ENCODE data around the gene BLTP3A. TPM values are rescaled to one million over a fixed set of nuclear protein-coding genes. Genes with fewer than 3 reads are reported as not detected.
A peak's percentile ranks its signal among the peaks of the same experiment; 100 is the strongest.
"Not testable (repeated sequence)": the region's sequence is repeated elsewhere in the genome, so short reads cannot be mapped to it uniquely, and the experiment has no call there.

The BLTP3A gene, protein sequence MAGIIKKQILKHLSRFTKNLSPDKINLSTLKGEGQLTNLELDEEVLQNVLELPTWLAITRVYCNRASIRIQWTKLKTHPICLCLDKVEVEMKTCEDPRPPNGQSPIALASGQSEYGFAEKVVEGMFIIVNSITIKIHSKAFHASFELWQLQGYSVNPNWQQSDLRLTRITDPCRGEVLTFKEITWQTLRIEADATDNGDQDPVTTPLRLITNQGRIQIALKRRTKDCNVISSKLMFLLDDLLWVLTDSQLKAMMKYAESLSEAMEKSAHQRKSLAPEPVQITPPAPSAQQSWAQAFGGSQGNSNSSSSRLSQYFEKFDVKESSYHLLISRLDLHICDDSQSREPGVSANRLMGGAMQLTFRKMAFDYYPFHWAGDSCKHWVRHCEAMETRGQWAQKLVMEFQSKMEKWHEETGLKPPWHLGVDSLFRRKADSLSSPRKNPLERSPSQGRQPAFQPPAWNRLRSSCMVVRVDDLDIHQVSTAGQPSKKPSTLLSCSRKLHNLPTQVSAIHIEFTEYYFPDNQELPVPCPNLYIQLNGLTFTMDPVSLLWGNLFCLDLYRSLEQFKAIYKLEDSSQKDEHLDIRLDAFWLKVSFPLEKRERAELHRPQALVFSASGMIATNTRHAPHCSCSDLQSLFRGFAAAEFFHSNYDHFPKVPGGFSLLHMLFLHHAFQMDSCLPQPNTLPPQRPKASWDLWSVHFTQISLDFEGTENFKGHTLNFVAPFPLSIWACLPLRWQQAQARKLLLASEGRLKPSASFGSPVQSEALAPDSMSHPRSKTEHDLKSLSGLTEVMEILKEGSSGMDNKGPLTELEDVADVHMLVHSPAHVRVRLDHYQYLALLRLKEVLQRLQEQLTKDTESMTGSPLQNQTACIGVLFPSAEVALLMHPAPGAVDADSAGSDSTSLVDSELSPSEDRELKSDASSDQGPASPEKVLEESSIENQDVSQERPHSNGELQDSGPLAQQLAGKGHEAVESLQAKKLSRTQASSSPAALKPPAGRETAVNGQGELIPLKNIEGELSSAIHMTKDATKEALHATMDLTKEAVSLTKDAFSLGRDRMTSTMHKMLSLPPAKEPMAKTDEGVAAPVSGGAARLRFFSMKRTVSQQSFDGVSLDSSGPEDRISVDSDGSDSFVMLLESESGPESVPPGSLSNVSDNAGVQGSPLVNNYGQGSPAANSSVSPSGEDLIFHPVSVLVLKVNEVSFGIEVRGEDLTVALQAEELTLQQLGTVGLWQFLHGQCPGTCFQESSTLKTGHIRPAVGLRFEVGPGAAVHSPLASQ (N-terminal part only)
- total RNA-seq (10 to 100 TPM; 10.5 to 16.3 TPM), total RNA-seq (31.1 to 31.2 reads per million in 2 donors)

DNA sequence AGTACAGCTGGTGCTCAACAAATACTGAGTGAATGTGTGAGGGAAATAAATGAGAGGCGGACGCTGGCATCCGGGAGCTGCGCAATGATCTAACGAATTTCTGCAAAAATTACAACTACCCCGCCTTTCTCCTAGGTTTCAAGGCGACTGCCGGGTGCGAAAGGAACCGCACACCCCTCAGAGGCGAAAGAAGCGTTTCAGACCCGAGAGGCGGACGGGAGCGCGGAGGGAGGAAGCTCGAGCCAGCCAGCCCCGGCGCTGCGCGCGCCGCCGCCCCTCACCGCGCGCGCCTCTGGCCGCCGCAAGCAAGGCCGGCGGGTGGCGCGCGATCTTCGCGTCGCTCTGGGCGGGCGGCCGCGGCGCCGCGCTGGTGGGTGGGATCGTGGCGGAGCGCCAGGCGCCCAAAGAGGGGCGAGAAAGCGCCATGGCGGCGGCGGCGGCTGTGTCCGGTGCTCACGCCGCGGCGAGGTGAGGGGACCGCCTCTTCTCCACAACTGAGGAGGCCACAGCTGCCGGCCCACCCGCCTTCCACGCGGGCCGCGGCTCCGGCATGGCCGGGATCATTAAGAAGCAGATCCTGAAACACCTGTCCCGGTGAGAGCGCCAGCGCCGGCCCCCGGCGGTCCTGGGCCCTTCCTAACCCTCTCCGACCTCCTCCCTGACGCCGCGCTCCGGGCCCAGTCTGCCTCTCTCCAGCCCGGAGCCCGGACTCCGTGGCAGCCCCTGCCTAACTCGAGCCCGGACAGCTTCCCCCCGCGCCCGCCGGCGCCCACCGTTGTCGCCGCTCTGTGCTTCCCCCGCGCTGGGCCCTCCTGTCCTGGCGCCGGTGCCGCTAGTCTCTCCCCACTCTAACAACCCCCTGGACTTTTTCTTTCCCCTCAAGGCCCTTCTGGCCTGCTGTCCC, at the start of gene BLTP3A:
Gene BLTP3A, plus strand, starts transcription at position 383 of the 904 bp plus-strand sequence. Its CDS starts 168 bp downstream, at position 551.
- peak within 1 kb of the TSS; percentile 99 for H3K4me3 Mint-ChIP-seq
- H3K27me3 Mint-ChIP-seq, result no peaks in the 10 kb centered on the region

DNA sequence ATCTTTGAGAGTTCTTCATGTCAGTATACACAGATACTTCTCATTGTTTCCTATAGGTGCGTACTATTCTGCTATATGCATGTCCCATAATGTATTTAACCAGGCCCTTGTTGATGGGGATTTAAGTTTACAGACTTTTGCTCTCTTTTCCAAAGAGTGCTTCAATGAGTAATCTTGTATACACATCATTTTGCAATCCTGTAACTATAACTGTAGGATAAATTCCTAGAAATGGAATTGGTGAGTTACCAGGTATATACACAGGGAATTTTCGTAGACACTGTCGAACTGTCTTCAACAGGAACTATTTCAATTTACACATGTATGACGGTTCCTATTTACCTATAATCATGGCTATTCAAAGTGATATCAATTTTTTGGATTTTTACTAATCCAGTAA, 49.8 kb upstream of the BLTP3A start:
- Mint-ChIP-seq H3K4me1 (no peaks in the 10 kb centered on the region), H3K27ac (no peak overlapping the region), H3K27me3 (no peaks in the 10 kb centered on the region), H3K36me3 (ENCODE audit: low read depth) (no peaks in the 10 kb centered on the region), H3K4me3 (no peak overlapping the region)
- no peak for ATAC-seq
- no peaks in the 10 kb centered on the region for H3K9me3 ChIP-seq (ENCODE audit: control insufficient read depth, low read length, poor library complexity, severe bottlenecking)
- no peak for DNase-seq

More for the DNA sequence above, at the start of gene BLTP3A:
- ATAC-seq (peak; percentile 95), DNase-seq (peak; percentile 58 to 67 (median 65))
- peak within 1 kb of the TSS; percentile 94 for H3K27ac Mint-ChIP-seq
- peaks cover 16% of the 10 kb centered on the region for H3K4me1 Mint-ChIP-seq
- peaks cover 3% of the 10 kb centered on the region for H3K36me3 Mint-ChIP-seq (ENCODE audit: low read depth)
- no peaks in the 10 kb centered on the region for H3K9me3 ChIP-seq (ENCODE audit: control insufficient read depth, low read length, poor library complexity, severe bottlenecking)

DNA sequence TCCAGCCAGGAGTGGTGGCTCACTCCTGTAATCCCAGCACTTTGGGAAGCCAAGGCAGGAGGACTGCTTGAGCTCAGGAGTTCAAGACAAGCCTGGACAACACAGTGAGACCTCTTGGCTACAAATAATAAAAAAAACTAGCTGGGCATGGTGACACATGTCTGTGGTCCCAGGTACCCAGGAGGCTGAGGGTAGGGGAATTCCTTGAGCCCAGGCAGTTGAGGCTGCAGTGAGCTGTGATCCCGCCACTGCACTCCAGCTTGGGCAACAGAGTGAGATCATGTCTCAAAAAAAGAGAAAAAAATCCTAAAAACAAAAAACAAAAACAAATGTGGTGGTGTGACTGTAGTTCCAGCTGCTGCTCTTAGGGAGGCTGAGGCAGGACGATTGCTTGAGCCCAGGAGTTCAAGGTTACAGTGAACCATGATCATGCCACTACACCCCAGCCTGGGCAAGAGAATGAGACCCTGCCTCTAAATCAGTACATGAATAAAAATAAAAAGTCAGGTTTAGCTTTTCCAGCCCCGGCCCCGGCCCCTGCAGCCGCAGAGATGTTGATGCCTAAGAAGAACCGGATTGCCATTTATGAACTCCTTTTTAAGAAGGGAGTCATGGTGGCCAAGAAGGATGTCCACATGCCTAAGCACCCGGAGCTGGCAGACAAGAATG, 48.1 kb upstream of the BLTP3A start:
- Mint-ChIP-seq H3K36me3 (ENCODE audit: low read depth) (no peaks in the 10 kb centered on the region), H3K27ac (no peak overlapping the region), H3K27me3 (no peaks in the 10 kb centered on the region), H3K4me1 (no peaks in the 10 kb centered on the region), H3K4me3 (no peak overlapping the region)
- H3K9me3 ChIP-seq (ENCODE audit: control insufficient read depth, low read length, poor library complexity, severe bottlenecking), result no peaks in the 10 kb centered on the region
- ATAC-seq, result no peak
- no peak for DNase-seq

DNA sequence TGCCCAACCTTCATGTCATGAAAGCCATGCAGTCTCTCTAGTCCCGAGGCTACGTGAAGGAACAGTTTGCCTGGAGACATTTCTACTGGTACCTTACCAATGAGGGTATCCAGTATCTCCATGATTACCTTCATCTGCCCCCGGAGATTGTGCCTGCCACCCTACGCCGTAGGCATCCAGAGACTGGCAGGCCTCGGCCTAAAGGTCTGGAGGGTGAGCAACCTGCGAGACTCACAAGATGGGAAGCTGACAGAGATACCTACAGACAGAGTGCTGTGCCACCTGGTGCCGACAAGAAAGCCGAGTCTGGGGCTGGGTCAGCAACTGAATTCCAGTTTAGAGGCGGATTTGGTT, 47.6 kb upstream of the BLTP3A start:
- H3K36me3 Mint-ChIP-seq (ENCODE audit: low read depth); DNase-seq; H3K4me3 Mint-ChIP-seq; H3K9me3 ChIP-seq (ENCODE audit: control insufficient read depth, low read length, poor library complexity, severe bottlenecking); H3K4me1 Mint-ChIP-seq; ATAC-seq; H3K27ac Mint-ChIP-seq; H3K27me3 Mint-ChIP-seq: not testable (repeated sequence)

DNA sequence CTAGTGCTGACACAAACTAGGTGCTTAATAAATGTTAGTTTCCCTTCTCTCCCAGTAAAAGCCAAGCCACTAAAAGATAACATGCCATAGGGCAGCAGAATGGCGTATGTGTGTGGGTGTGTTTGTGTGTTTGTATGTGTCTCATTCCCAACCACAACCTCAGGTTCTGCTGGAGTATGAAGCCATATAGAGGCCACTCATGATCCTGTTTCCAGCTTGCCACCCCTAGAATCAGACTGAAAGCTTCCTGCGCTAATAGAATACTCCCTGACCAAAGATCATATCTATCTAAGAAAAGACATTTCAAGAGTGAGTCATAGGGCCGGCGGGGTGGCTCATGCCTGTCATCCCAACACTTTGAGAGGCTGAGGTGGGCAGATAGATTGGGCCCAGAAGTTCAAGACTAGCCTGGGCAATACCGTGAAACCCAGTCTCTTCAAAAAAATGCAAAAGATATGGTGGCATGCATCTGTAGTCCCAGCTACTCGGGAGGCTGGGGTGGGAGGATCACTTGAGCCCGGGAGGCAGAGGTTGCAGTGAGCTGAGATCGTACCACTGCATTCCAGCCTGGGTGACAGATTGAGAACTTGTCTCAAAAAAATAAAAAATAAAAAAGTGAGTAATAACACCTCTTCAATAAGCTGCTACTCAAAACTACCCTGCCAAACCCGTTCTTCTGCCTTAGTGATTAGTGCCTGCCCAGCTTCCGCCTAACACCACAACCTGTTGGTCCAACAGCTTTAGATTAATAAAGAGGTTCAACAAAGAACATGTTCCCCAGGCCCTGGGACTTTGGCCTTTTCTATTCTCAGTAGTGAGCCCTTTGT, 46.4 kb upstream of the BLTP3A start:
- H3K9me3 ChIP-seq (ENCODE audit: control insufficient read depth, low read length, poor library complexity, severe bottlenecking), result no peaks in the 10 kb centered on the region
- no peak for DNase-seq
- no peak for ATAC-seq
- no peaks in the 10 kb centered on the region for H3K4me1 Mint-ChIP-seq
- no peak overlapping the region for H3K27ac Mint-ChIP-seq
- no peaks in the 10 kb centered on the region for H3K36me3 Mint-ChIP-seq (ENCODE audit: low read depth)
- no peaks in the 10 kb centered on the region for H3K27me3 Mint-ChIP-seq
- no peak overlapping the region for H3K4me3 Mint-ChIP-seq

DNA sequence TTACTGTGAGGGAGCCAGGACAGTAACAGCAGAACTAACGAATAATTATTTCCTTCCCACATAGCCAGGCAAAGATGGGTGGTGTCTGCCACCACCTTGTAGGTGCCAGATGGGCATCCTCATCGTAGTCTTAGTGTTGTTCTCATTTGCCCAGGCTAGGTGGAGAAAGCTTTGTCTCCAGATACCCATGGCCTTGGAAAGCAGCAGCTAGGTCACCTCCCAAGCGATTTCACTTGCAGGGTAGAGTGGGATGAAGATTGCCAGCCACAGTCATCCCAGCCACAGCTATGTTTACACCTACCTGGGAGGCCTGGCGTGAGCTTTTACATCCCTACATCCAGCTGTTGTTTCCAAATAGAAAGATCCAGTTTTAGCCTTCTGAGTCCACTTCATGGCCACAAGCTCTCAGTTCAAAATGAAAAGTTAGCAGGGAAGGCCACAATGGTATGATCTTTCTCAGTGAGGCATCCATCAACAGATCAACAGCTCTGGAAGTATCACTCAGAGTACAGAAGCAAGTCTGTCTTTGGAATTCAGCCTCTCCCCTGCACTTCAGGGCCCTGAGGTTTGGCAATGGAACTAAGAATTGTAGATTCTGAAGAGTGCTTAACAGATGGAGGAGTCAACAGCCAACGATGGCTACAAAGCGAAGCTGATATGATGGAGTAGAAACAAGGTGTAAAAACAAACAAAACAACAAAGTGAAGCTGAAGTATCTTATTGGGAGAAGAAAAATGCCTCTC, 45.6 kb upstream of the BLTP3A start:
- no peaks in the 10 kb centered on the region for H3K9me3 ChIP-seq (ENCODE audit: control insufficient read depth, low read length, poor library complexity, severe bottlenecking)
- no peaks in the 10 kb centered on the region for H3K4me1 Mint-ChIP-seq
- no peak overlapping the region for H3K27ac Mint-ChIP-seq
- DNase-seq (no peak), ATAC-seq (no peak)
- no peaks in the 10 kb centered on the region for H3K36me3 Mint-ChIP-seq (ENCODE audit: low read depth)
- H3K4me3 Mint-ChIP-seq, result no peak overlapping the region
- no peaks in the 10 kb centered on the region for H3K27me3 Mint-ChIP-seq

DNA sequence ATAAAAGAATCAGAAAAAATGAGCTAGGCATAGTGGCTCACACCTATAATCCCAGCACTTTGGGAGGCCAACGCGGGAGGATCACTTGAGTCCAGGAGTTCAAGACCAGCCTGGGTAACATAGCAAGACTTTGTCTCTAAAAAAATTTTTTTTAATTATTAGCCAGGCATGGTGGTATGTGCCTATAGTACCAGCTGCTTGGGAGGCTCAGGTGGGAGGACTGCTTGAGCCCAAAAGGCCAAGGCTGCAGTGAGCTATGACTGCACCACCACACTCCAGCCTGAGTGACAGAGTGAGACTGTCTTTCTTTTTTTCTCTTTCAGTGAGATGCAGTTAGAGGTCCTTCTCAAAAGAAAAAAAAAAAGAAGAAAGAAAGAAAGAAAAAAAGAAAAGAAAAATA, 43.1 kb upstream of the BLTP3A start:
- H3K36me3 Mint-ChIP-seq (ENCODE audit: low read depth), result no peaks in the 10 kb centered on the region
- no peaks in the 10 kb centered on the region for H3K9me3 ChIP-seq (ENCODE audit: control insufficient read depth, low read length, poor library complexity, severe bottlenecking)
- DNase-seq (no peak), ATAC-seq (no peak)
- H3K27me3 Mint-ChIP-seq, result no peaks in the 10 kb centered on the region
- H3K27ac Mint-ChIP-seq, result no peak overlapping the region
- H3K4me3 Mint-ChIP-seq, result no peak overlapping the region
- H3K4me1 Mint-ChIP-seq, result no peaks in the 10 kb centered on the region

DNA sequence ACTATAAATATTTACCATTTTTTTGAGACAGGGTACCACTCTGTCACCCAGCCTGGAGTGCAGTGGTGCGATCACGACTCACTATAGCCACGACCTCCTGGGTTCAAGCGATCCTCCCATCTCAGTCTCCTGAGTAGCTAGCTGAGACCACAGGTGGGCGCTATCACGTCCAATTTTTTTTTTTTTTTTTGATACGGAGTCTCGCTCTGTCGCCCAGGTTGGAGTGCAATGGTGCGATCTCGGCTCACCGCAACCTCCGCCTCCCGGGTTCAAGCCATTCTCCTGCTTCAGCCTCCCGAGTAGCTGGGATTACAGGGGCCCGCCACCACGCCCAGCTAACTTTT, 35.4 kb upstream of the BLTP3A start:
- H3K27ac Mint-ChIP-seq; H3K9me3 ChIP-seq (ENCODE audit: control insufficient read depth, low read length, poor library complexity, severe bottlenecking); H3K4me1 Mint-ChIP-seq; H3K36me3 Mint-ChIP-seq (ENCODE audit: low read depth); H3K4me3 Mint-ChIP-seq; H3K27me3 Mint-ChIP-seq: not testable (repeated sequence)
- peak in 2 of 3 donors; percentile 7 to 9 for DNase-seq
- peak; percentile 35 for ATAC-seq

DNA sequence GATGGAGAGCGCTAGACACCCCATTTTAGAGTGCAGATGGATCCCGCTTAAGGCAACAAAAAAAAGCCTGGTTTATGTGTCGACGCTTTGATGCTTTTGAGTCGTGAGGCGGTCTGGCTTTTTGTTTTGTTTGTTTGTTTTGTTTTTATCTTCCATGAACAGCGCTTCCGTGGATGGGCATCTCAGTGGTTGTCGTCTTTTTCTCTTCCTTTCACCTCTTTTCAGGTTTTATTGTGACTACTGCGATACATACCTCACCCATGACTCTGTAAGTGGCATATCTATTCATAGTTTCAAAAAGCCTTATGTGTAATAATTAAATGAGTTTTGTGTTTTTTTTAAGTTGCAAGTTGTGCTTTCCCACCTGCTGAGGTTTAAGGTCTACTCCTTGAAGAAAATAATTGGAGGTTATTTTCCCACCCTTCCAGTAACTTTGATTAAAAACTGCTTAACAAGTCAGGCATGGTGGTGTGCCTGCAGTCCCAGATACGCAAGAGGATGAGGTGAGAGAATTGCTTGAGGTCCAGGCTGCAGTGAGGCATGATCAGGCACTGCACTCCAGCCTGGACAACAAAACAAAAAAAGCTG, 34.1 kb upstream of the BLTP3A start:
- Mint-ChIP-seq H3K4me1 (no peaks in the 10 kb centered on the region), H3K27ac (no peak overlapping the region), H3K4me3 (no peak overlapping the region), H3K36me3 (ENCODE audit: low read depth) (peaks cover 2% of the 10 kb centered on the region), H3K27me3 (no peaks in the 10 kb centered on the region)
- H3K9me3 ChIP-seq (ENCODE audit: control insufficient read depth, low read length, poor library complexity, severe bottlenecking), result no peaks in the 10 kb centered on the region
- ATAC-seq (peak; percentile 52), DNase-seq (no peak)

DNA sequence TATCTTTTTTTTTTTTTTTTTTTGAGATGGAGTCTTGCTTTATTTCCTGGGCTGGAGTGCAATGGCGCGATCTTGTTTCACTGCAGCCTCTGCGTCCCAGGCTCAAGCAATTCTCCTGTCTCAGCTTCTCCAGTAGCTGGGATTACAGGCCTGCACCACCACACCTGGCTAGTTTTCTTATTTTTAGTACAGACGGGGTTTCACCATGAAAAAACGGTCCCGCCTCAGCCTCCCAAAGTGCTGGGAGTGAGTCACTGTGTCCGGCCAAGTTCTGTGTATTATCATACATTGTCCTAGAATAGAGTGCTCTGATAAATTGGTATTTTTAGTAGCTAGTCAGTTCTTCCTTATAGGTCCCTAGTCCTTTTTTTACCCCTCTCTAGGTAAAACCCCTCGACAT, 31.8 kb upstream of the BLTP3A start:
- DNase-seq, result no peak
- Mint-ChIP-seq H3K27ac (no peak overlapping the region), H3K27me3 (no peaks in the 10 kb centered on the region)

DNA sequence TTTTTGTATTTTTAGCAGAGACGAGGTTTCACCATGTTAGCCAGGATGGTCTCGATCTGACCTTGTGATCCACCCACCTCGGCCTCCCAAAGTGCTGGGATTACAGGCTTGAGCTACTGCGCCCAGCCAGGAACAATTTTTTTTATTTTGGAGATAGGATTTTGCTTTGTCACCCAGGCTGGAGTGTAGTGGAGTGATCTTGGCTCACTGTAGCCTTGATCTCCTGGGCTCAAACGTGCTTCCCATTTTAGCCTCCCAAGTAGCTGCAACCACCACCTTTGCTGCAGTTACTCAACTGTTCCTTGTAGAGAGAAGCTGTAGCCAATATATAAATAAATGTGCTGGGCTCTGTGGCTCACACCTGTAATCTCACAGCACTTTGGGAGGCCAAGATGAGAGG, 30.2 kb upstream of the BLTP3A start:
- not testable (repeated sequence) for H3K27me3 Mint-ChIP-seq; ATAC-seq; H3K36me3 Mint-ChIP-seq (ENCODE audit: low read depth)

More for the DNA sequence above, 31.8 kb upstream of the BLTP3A start:
- peaks cover 2% of the 10 kb centered on the region for H3K36me3 Mint-ChIP-seq (ENCODE audit: low read depth)
- H3K9me3 ChIP-seq (ENCODE audit: control insufficient read depth, low read length, poor library complexity, severe bottlenecking), result no peaks in the 10 kb centered on the region
- ATAC-seq, result no peak
- no peak overlapping the region for H3K4me3 Mint-ChIP-seq
- no peaks in the 10 kb centered on the region for H3K4me1 Mint-ChIP-seq

More for the DNA sequence above, 30.2 kb upstream of the BLTP3A start:
- peak overlapping the region; percentile 70 for H3K27ac Mint-ChIP-seq
- not testable (repeated sequence) for H3K4me3 Mint-ChIP-seq; H3K4me1 Mint-ChIP-seq; DNase-seq; H3K9me3 ChIP-seq (ENCODE audit: control insufficient read depth, low read length, poor library complexity, severe bottlenecking)

Measured in T-helper 17 cell (primary cell).